Skeletal muscle tissue (tissue), 4 donors: Measurements from ENCODE around the gene SOX4. TPM values are rescaled to one million over a fixed set of nuclear protein-coding genes. Genes with fewer than 3 reads are reported as not detected.
A peak's percentile ranks its signal among the peaks of the same experiment; 100 is the strongest.

Experiments
- H3K27ac ChIP-seq: one replicate; pipeline ENCODE4 v1.7.0; 2013; ENCODE audit warnings: mild to moderate bottlenecking, low read depth, low read length, inconsistent platforms
- H3K27me3 ChIP-seq, 3 donors: one replicate each; pipeline ENCODE4 v1.7.0; 2013; ENCODE audit warnings: low read length in 3 of 3; ENCODE audit not compliant: control insufficient read depth in 3 of 3, insufficient read depth in 3 of 3
- H3K36me3 ChIP-seq, 3 donors: one replicate each; pipeline ENCODE4 v1.7.0; 2013; ENCODE audit warnings: low read length in 3 of 3; ENCODE audit not compliant: control insufficient read depth in 3 of 3, insufficient read depth in 3 of 3
- H3K4me1 ChIP-seq, 3 donors: one replicate each; pipeline ENCODE4 v1.7.0; 2013; ENCODE audit warnings: low read length in 3 of 3, mild to moderate bottlenecking in 3 of 3; ENCODE audit not compliant: control insufficient read depth in 3 of 3, insufficient read depth in 3 of 3
- H3K4me3 ChIP-seq, 3 donors: one replicate each; pipeline ENCODE4 v1.7.0; 2013; ENCODE audit warnings: low read length in 3 of 3
- H3K9ac ChIP-seq, 3 donors: one replicate each; pipeline ENCODE4 v1.7.0; 2013; ENCODE audit warnings: low read length in 3 of 3, mild to moderate bottlenecking in 3 of 3, moderate library complexity in 2 of 3, low read depth in 1 of 3
- H3K9me3 ChIP-seq, 3 donors: one replicate each; pipeline ENCODE4 v1.7.0; 2013; ENCODE audit warnings: low read length in 3 of 3; ENCODE audit not compliant: control insufficient read depth in 3 of 3
- total RNA-seq: library from RNA; depleted of rRNA; stranded (reverse); fragments of >200 nt; gene quantifications from one replicate; pipeline ENCODE4 v1.2.3, GENCODE V29; 2014
- donor health status: Osteomylitis.

SOX4 gene
- total RNA-seq, 1 donor from 2014 or later, result 46.4 TPM

DNA sequence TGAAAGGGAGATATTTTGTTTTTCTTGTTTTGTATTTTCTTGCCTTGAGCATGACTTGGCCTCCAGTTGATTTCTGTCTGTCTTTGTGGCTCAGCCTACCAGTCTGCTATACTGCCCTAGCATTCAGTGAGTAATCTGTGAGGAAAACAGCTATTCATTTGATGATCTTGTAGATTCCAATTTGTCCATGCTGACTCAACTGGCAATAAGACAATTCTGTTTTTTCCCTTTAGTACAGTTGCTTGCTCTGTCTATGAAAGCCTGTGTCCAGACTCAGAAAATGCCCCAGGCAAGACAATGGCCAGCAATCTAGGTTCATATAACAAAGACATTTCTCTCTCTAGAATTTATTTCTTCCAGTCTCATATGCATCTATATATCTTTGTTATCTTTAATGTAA, 10.9 kb upstream of the SOX4 start:
- no peaks in the 10 kb centered on the region for H3K36me3 ChIP-seq
- H3K9me3 ChIP-seq, result peaks cover 0 to 5% (median 3%) of the 10 kb centered on the region in 3 donors
- H3K27ac ChIP-seq, result no peak overlapping the region
- no peak overlapping the region for H3K9ac ChIP-seq
- H3K4me1 ChIP-seq, result peaks cover 0 to 10% (median 6%) of the 10 kb centered on the region in 3 donors
- no peaks in the 10 kb centered on the region for H3K27me3 ChIP-seq
- H3K4me3 ChIP-seq, result no peak overlapping the region

DNA sequence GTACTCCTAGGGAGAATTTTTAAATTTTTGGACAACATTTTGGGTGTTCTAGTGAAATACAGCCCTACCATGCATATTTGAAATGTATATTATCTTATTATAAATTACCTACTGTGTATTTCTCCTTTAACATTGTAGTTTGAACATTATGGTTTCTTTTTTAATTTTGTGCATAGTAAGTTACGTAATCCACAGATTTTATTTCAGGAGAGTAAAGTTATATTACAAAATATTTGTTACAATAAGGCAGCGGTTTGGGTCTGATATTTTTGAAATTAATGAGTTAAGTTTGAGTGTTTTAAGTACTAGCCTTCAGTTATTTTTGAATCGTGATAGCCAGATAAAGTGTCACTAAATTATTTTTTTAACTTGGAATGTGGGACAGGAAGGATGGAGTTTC, 7.3 kb upstream of the SOX4 start:
- Histone ChIP-seq H3K4me3 (no peak overlapping the region), H3K9me3 (peaks cover 0 to 2% (median 0%) of the 10 kb centered on the region in 3 donors), H3K36me3 (no peaks in the 10 kb centered on the region), H3K9ac (no peak overlapping the region), H3K4me1 (peaks cover 6 to 20% (median 12%) of the 10 kb centered on the region in 3 donors), H3K27ac (no peak overlapping the region), H3K27me3 (no peaks in the 10 kb centered on the region)

DNA sequence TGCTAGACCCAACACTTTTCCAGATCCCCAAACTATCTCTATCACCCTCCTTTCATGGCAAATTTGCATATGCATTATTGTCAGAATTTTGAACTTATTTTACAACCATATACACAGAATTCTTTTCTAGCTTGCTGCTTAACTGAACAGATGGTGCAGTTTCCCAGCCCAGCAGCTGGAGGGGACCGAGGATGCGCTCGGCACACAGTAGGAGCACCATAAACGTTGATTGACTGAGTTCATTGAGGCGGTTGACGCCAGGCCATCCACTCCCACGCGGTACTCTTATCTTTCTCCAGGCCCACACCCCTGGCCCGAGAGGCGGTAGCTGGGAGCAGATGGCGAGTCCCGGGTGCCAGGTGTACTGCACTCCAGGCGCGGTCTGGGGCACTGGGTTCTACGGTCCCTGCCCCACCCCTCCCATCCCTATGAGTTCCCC, 6.8 kb upstream of the SOX4 start:
- no peaks in the 10 kb centered on the region for H3K36me3 ChIP-seq
- H3K27me3 ChIP-seq, result no peaks in the 10 kb centered on the region
- peaks cover 6 to 20% (median 12%) of the 10 kb centered on the region in 3 donors for H3K4me1 ChIP-seq
- H3K4me3 ChIP-seq, result peak overlapping the region; percentile 77 to 97 (median 95)
- H3K27ac ChIP-seq, result peak overlapping the region; percentile 90
- peak overlapping the region; percentile 80 to 98 (median 95) for H3K9ac ChIP-seq
- peaks cover 0 to 2% (median 0%) of the 10 kb centered on the region in 3 donors for H3K9me3 ChIP-seq

DNA sequence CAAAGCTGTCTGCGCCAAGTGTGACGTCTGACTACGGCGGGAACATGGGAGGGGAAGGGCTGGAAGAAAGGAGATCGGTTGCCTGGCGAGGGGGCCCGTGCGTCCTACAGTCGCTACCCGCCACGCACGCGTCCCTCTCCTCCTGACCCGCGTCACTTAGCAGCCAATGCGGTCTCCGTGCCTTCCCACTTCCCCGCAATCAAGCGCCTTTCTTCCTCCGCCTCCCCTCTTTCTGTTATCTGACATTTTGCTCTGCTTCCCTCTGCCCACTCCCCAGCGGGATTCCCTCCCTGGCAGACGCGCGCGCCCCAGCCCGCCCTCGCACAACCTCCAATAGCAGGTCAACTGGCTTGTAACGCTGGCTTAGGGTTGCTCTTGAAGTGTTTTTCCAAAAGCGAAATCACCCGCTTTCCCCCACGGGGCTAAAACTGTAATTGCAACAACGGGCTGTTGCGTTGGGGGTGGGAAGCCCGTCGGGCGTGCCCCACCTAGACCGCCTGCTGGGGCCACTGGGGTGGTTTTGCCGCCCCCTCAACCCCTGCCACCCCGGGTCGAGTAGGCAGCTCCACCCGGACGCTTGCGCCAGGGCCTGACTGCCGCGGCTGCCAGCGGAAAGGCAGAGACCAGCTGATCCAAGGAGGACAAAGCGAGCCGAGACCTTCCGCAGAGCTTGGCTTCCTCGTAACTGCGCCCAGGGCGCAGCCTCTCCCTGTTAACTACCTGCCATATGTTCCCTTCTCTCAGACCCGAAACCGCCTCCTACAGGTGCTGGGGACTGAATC, 6.2 kb upstream of the SOX4 start:
- no peaks in the 10 kb centered on the region for H3K36me3 ChIP-seq
- H3K27ac ChIP-seq, result peak overlapping the region; percentile 90
- H3K9ac ChIP-seq, result peak overlapping the region; percentile 80 to 98 (median 95)
- H3K4me1 ChIP-seq, result peaks cover 6 to 20% (median 12%) of the 10 kb centered on the region in 3 donors
- H3K27me3 ChIP-seq, result no peaks in the 10 kb centered on the region
- H3K4me3 ChIP-seq, result peak overlapping the region; percentile 77 to 97 (median 95)
- H3K9me3 ChIP-seq, result no peaks in the 10 kb centered on the region

DNA sequence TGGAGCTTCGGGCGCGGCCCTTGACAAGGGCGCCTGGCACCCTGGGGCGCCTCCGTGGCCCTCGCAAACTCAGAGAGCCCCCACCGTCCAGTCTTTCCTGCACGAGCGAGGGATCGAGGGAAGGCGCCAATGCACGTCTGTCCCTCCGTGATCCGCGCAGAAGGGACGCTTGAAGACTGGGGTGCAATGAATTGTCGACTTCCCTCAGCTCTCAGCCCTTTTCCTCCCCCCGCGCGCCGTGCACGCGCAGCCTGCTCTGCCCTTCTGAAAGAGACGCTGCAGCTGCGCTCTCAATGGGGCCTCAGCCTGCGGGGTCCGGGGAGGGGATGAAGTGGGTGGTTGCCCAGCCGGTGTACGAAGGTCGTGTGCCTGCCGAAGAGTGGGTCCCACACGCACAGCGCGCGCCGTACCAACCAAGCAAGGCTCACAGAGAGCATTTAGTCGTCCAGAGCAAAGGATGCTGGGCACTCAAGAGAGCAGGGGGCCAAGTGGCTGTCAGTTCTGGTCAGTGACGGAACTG, 5.5 kb upstream of the SOX4 start:
- peaks cover 10 to 20% (median 13%) of the 10 kb centered on the region in 3 donors for H3K4me1 ChIP-seq
- peak overlapping the region; percentile 80 to 98 (median 95) for H3K9ac ChIP-seq
- H3K9me3 ChIP-seq, result no peaks in the 10 kb centered on the region
- H3K4me3 ChIP-seq, result peak overlapping the region; percentile 77 to 97 (median 95)
- no peaks in the 10 kb centered on the region for H3K36me3 ChIP-seq
- peak overlapping the region; percentile 90 for H3K27ac ChIP-seq
- H3K27me3 ChIP-seq, result no peaks in the 10 kb centered on the region

DNA sequence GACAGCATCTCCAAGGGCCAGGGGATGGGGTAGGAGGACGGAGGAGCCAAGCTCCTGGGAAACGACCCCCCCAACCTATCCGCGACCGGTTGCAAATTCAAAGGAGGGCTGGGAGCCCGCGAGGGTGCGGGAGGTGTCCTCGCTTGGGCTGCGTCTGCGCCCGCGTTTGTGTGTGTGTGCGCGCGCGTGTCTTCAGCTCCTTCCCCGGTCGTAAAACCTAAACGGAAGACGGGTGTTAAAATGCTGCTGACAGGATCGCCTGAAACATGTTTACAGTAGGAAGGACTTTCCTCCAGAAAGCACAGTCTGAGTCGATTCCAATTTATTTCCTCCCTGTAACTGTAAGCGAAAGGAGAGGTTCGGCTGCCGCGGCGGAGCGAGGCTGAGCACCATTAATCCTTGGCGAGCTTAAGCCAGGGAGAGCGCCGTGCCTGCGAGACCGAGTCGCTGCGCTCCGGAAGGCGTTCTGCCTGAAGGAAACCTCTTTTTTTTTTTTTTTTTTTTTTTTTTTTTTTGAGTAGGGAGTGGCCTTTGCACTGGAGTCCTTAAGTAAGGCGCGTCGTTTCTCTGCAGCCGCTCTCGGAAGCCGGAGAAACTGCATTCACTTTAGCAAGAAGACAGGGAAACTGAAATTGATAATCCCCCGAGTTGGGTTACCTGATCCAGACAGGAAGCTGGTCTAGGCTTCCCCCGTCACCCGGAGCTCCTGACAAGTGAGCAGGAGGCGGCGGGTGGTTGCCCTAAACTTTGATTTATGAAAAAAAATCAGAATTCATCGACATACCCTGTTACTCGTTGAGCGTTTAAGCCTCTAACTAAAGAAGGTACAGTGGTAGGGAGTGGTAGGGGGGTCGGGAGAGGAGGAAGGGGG, 4.8 kb upstream of the SOX4 start:
- Histone ChIP-seq H3K9ac (peak overlapping the region; percentile 80 to 98 (median 95)), H3K4me3 (peak overlapping the region; percentile 77 to 97 (median 95)), H3K4me1 (peaks cover 13 to 25% (median 17%) of the 10 kb centered on the region in 3 donors), H3K27me3 (no peaks in the 10 kb centered on the region), H3K9me3 (no peaks in the 10 kb centered on the region), H3K36me3 (no peaks in the 10 kb centered on the region), H3K27ac (peak overlapping the region; percentile 90)

DNA sequence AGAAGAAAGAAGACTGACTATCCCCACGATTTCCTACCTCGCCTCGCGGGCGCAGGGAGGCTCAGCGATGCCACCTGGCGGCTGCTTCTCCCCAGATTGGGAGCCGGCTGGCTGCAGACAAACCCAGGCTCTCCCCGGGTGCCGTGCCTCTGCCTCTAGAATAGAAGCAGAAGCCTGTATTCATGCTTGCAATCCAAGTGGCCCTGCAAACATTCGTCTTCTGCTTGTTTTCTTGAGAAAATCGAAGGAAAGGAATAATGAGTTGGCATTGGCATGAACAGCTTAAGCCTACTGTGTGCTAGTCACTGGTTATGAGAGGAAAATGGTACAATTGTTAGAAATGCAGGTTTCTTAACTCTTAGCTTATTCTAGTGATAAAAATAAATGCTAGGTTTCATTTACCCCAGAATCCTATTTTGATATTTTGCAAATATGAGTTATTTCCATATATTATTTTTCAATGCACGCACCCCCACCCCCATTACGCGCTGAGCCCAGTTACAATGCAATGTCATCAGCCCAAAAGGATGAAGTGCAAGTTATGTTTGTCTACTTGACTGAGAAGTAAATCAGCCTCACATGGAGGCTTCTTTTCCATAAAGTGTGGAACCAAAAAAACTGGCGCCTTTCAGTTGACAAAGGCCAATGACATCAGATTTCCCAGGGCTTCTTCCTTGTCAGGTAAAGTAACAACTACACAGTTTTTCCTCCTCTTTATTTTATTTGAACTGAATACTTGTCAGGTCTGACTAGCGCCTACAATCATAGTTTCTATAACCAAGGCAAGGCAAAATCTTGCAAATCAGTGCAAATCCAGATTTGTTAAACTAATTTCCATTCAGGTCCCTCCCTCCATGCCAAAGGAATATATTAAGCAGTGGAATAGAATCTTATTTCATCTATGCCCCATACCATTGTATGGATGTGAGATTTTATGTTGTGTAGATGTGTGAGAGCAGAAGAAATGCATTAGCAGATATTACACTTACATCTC, 3.9 kb upstream of the SOX4 start:
- no peaks in the 10 kb centered on the region for H3K9me3 ChIP-seq
- peak overlapping the region; percentile 77 to 97 (median 95) for H3K4me3 ChIP-seq
- H3K36me3 ChIP-seq, result no peaks in the 10 kb centered on the region
- peaks cover 13 to 29% (median 17%) of the 10 kb centered on the region in 3 donors for H3K4me1 ChIP-seq
- peak overlapping the region; percentile 90 for H3K27ac ChIP-seq
- no peaks in the 10 kb centered on the region for H3K27me3 ChIP-seq
- H3K9ac ChIP-seq, result peak overlapping the region; percentile 80 to 98 (median 95)

DNA sequence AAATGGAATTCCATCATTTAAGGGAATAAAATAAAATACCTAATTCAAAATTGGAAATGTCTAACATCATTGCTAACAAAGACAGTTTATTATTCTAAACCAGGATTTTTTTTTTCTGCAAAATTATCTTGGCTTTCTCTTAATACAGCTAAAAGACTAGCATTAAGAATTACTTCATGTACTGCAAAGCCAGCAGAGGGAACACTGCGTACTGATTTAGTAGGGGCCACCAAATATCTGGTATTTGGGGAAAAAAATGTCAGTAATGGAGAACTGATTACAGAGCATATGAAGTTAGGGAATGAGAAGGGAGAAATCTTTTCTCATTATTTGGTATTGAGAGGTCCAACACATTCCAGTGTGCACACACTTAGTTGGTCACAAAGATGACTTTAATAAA, 3.2 kb upstream of the SOX4 start:
- H3K9ac ChIP-seq, result no peak overlapping the region
- no peaks in the 10 kb centered on the region for H3K36me3 ChIP-seq
- no peaks in the 10 kb centered on the region for H3K27me3 ChIP-seq
- H3K4me3 ChIP-seq, result no peak overlapping the region
- no peak overlapping the region for H3K27ac ChIP-seq
- peaks cover 13 to 30% (median 17%) of the 10 kb centered on the region in 3 donors for H3K4me1 ChIP-seq
- no peaks in the 10 kb centered on the region for H3K9me3 ChIP-seq

DNA sequence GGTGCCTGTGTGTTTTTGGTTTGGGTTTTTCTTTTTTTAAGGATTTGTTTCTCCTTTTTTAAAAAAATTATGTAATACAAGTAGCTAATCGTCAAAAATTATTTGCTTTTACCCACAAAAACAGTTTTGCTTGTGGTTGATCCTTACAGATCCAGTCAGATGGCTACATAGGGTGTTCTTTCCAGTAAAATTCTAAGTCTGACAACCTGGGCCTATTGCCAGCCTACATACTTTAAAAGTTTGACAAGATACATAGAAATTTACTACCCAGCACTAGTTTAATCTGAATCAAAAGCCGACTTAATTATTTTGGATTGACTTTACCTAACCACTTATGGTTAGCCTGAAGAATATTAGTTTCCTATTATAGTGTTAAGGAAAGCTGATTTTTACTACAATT, 2.1 kb upstream of the SOX4 start:
- Histone ChIP-seq H3K36me3 (no peaks in the 10 kb centered on the region), H3K4me1 (peaks cover 15 to 30% (median 17%) of the 10 kb centered on the region in 3 donors), H3K27ac (no peak overlapping the region)

More for the DNA sequence above, 2.1 kb upstream of the SOX4 start:
- H3K9ac ChIP-seq, result no peak overlapping the region
- no peak overlapping the region for H3K4me3 ChIP-seq
- no peaks in the 10 kb centered on the region for H3K27me3 ChIP-seq
- H3K9me3 ChIP-seq, result no peaks in the 10 kb centered on the region
